ENCODE data around the gene PNLIPRP2. TPM values are rescaled to one million over a fixed set of nuclear protein-coding genes. Genes with fewer than 3 reads are reported as not detected.
A peak's percentile ranks its signal among the peaks of the same experiment; 100 is the strongest.

Gene PNLIPRP2
- total RNA-seq, 1 experiment from 2014 or later = 1.1 TPM

- POLR2A ChIA-PET = no interaction called here
- H3K4me2 ChIP-seq (ENCODE audit: low read length) = no peak overlapping the region
- H3K36me3 ChIP-seq (ENCODE audit: control insufficient read depth in 1 of 2, insufficient read depth in 2 of 2, low read length in 2 of 2) = no peaks in the 10 kb centered on the region
- no peaks in the 10 kb centered on the region for H3K9me2 ChIP-seq (ENCODE audit: insufficient read depth)
- H4K20me1 ChIP-seq (ENCODE audit: insufficient read depth) = no peaks in the 10 kb centered on the region
- BruUV-seq (replicated peaks) = no TSS peak
- no peak overlapping the region for H3K27ac ChIP-seq (ENCODE audit: low read depth, low read length)
- H2AFZ ChIP-seq (ENCODE audit: low read depth, low read length, poor library complexity, severe bottlenecking) = no peak overlapping the region
- ATAC-seq = no peak
- H3K79me2 ChIP-seq (ENCODE audit: insufficient read depth, low read length) = no peaks in the 10 kb centered on the region
- no peak for DNase-seq (ENCODE audit: low read depth, low spot score)
- RAD21 ChIA-PET (ENCODE audit: low non-redundant PET in 1 of 2, low total read pairs in 2 of 2, uncharacterized antibody in 2 of 2, unreplicated experiment in 2 of 2) = no interaction called here
- no peak overlapping the region for H3K4me3 ChIP-seq (replicated peaks in 1 of 2; ENCODE audit: low read depth in 1 of 2, low read length in 2 of 2)
- no peaks in the 10 kb centered on the region for H3K9me3 ChIP-seq (ENCODE audit: control insufficient read depth in 1 of 2, insufficient read depth in 1 of 2, low read depth in 1 of 2, low read length in 2 of 2)
- no peak overlapping the region for H3K9ac ChIP-seq (ENCODE audit: low read length)
- H3K27me3 ChIP-seq (ENCODE audit: insufficient read depth, low read length) = peaks cover 44% of the 10 kb centered on the region
- H3K4me1 ChIP-seq (ENCODE audit: control insufficient read depth in 1 of 2, insufficient read depth in 2 of 2, low read length in 2 of 2) = no peaks in the 10 kb centered on the region
- CTCF ChIA-PET = no interaction called here
- no peak for TF ChIP-seq POLR2A (IDR thresholded peaks at IDR 0.05; ENCODE audit: borderline replicate concordance, extremely low read depth, insufficient read depth, insufficient read length)
- no peak for TF ChIP-seq CTCF (IDR thresholded peaks at IDR 0.05 in 2 of 3, conservative IDR thresholded peaks at IDR 0.05 in 1 of 3; ENCODE audit: borderline replicate concordance in 1 of 3, insufficient read depth in 1 of 3, low read depth in 2 of 3, low read length in 2 of 3)
- intact Hi-C loops (cut with micrococcal nuclease) = no loop called here
Observed at GRCh38 chr10:116596062-116596461, 24.7 kb upstream of the PNLIPRP2 start.

- Histone ChIP-seq H4K20me1 (ENCODE audit: insufficient read depth) (no peaks in the 10 kb centered on the region), H3K9me3 (ENCODE audit: control insufficient read depth in 1 of 2, insufficient read depth in 1 of 2, low read depth in 1 of 2, low read length in 2 of 2) (no peaks in the 10 kb centered on the region), H3K79me2 (ENCODE audit: insufficient read depth, low read length) (no peaks in the 10 kb centered on the region), H3K9ac (ENCODE audit: low read length) (no peak overlapping the region), H2AFZ (ENCODE audit: low read depth, low read length, poor library complexity, severe bottlenecking) (no peak overlapping the region), H3K4me2 (ENCODE audit: low read length) (no peak overlapping the region), H3K27me3 (ENCODE audit: insufficient read depth, low read length) (peaks cover 50% of the 10 kb centered on the region), H3K36me3 (ENCODE audit: control insufficient read depth in 1 of 2, insufficient read depth in 2 of 2, low read length in 2 of 2) (no peaks in the 10 kb centered on the region), H3K27ac (ENCODE audit: low read depth, low read length) (no peak overlapping the region), H3K9me2 (ENCODE audit: insufficient read depth) (no peaks in the 10 kb centered on the region), H3K4me3 (replicated peaks in 1 of 2; ENCODE audit: low read depth in 1 of 2, low read length in 2 of 2) (no peak overlapping the region), H3K4me1 (ENCODE audit: control insufficient read depth in 1 of 2, insufficient read depth in 2 of 2, low read length in 2 of 2) (no peaks in the 10 kb centered on the region)
- BruUV-seq (replicated peaks) = no TSS peak
- POLR2A ChIA-PET = no interaction called here
- intact Hi-C loops (cut with micrococcal nuclease) = no loop called here
- DNase-seq (ENCODE audit: low read depth, low spot score) = no peak
- RAD21 ChIA-PET (ENCODE audit: low non-redundant PET in 1 of 2, low total read pairs in 2 of 2, uncharacterized antibody in 2 of 2, unreplicated experiment in 2 of 2) = no interaction called here
- CTCF ChIA-PET = no interaction called here
- no peak for ATAC-seq
- TF ChIP-seq RAD21 (IDR thresholded peaks at IDR 0.05; ENCODE audit: low read depth) (peak; percentile 24; the same call in 1 of the 2 replicates), YY1 (IDR thresholded peaks at IDR 0.05; ENCODE audit: extremely low read depth, insufficient replicate concordance, low read depth, low read length) (no peak)
Observed at GRCh38 chr10:116597543-116597942, 23.2 kb upstream of the PNLIPRP2 start.

All from HCT116 (cell line).